SK-N-SH treated with all-trans-retinoic acid at 6 μM for 48 hours (cell line): Measurements from ENCODE around the gene CASZ1.

Source experiments
- ATAC-seq: fragments of 200-7000 bp; cut with Tn5 transposase; 3 replicates; pipeline ENCODE4 v1.9.1; 2020; ENCODE audit warnings: mild to moderate bottlenecking, moderate library complexity
- BACH2 ChIP-seq: fragments of 250-450 bp; sonication (Bioruptor Pico); IDR thresholded peaks from 2 replicates; pipeline ENCODE4 v1.9.0; 2021; ENCODE audit warnings: mild to moderate bottlenecking, borderline replicate concordance
- CSDC2 ChIP-seq: fragments of 250-450 bp; sonication (Bioruptor Pico); IDR thresholded peaks from 2 replicates; pipeline ENCODE4 v1.5.0; 2020; ENCODE audit warnings: mild to moderate bottlenecking, moderate library complexity
- ESRRG ChIP-seq: fragments of 250-450 bp; sonication (Bioruptor Pico); IDR thresholded peaks from 2 replicates; pipeline ENCODE4 v1.6.1; 2021; ENCODE audit warnings: mild to moderate bottlenecking
- GLIS3 ChIP-seq: fragments of 250-450 bp; sonication (Bioruptor Pico); IDR thresholded peaks from 2 replicates; pipeline ENCODE4 v1.5.0; 2020; ENCODE audit warnings: mild to moderate bottlenecking, moderate library complexity
- ISL1 ChIP-seq: fragments of 250-450 bp; sonication (Bioruptor Pico); IDR thresholded peaks from 2 replicates; pipeline ENCODE4 v2.1.2; 2022; ENCODE audit warnings: mild to moderate bottlenecking, moderate library complexity
- OSR1 ChIP-seq: fragments of 250-450 bp; sonication (Bioruptor Pico); IDR thresholded peaks from 2 replicates; pipeline ENCODE4 v1.8.0; 2022; ENCODE audit warnings: moderate library complexity, mild to moderate bottlenecking, inconsistent platforms
- PPARA ChIP-seq: fragments of 250-450 bp; sonication (Bioruptor Pico); IDR thresholded peaks from 2 replicates; pipeline ENCODE4 v1.5.0; 2020; ENCODE audit warnings: mild to moderate bottlenecking, borderline replicate concordance
- SNAI2 ChIP-seq: fragments of 250-450 bp; sonication (Bioruptor Pico); IDR thresholded peaks from 2 replicates; pipeline ENCODE4 v1.5.0; 2020; ENCODE audit warnings: mild to moderate bottlenecking, moderate library complexity
- TCF4 ChIP-seq: fragments of 250-450 bp; sonication (Bioruptor Pico); IDR thresholded peaks from 2 replicates; pipeline ENCODE4 v1.8.0; 2021; ENCODE audit warnings: mild to moderate bottlenecking, moderate library complexity, borderline replicate concordance
- TOX ChIP-seq: fragments of 250-450 bp; sonication (Bioruptor Pico); IDR thresholded peaks from 2 replicates; pipeline ENCODE4 v1.8.0; 2021; ENCODE audit warnings: mild to moderate bottlenecking, moderate library complexity, borderline replicate concordance
- ZFP30 ChIP-seq: fragments of 450-650 bp; formaldehyde crosslinking; IDR thresholded peaks from 2 replicates; pipeline ENCODE4 v1.5.0; 2022; ENCODE audit warnings: mild to moderate bottlenecking, moderate library complexity
- ZNF70 ChIP-seq: fragments of 450-650 bp; formaldehyde crosslinking; IDR thresholded peaks from 2 replicates; pipeline ENCODE4 v1.5.0; 2020; ENCODE audit warnings: mild to moderate bottlenecking, moderate library complexity
- ZNF8 ChIP-seq: fragments of 450-650 bp; formaldehyde crosslinking; IDR thresholded peaks from 2 replicates; pipeline ENCODE4 v1.5.0; 2020; ENCODE audit warnings: mild to moderate bottlenecking, moderate library complexity
- TF ChIP-seq, protein P1 (sequence below): fragments of 250-450 bp; sonication (Bioruptor Pico); IDR thresholded peaks from 2 replicates; pipeline ENCODE4 v1.5.0; 2020; ENCODE audit warnings: mild to moderate bottlenecking, moderate library complexity
- TF ChIP-seq, protein P2 (sequence below): fragments of 250-450 bp; sonication (Bioruptor Pico); IDR thresholded peaks from 2 replicates; pipeline ENCODE4 v1.8.0; 2020; ENCODE audit warnings: mild to moderate bottlenecking, moderate library complexity, borderline replicate concordance
- TF ChIP-seq, protein P3 (sequence below): fragments of 250-450 bp; sonication (Bioruptor Pico); IDR thresholded peaks from 2 replicates; pipeline ENCODE4 v1.5.1; 2020; ENCODE audit warnings: low read depth, mild to moderate bottlenecking, moderate library complexity
- TF ChIP-seq, protein P4 (sequence below): fragments of 250-450 bp; sonication (Bioruptor Pico); IDR thresholded peaks from 2 replicates; pipeline ENCODE4 v1.8.0; 2021; ENCODE audit warnings: low read depth, mild to moderate bottlenecking, moderate library complexity, borderline replicate concordance

The CASZ1 gene

DNA sequence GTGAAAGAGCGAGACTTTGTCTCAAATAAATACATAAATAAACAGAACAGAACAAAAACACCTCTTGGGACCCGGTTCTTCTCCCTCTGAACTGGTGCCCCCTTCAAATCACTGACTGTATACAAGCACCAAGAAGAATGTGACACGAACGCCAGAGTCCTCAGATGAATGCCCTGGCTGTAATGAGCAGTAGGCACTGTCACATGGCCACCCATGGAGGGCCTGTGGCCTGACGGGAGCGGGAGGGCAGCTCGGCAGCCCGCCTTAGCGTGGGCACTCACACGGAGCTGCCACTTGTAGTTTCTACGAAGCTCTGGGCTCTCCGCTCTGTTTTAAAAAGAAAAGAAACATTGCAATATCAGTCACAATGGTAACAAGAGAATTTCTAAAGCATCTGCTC is 175.7 kb downstream of the CASZ1 start (continued):
- TF ChIP-seq, protein P1, sequence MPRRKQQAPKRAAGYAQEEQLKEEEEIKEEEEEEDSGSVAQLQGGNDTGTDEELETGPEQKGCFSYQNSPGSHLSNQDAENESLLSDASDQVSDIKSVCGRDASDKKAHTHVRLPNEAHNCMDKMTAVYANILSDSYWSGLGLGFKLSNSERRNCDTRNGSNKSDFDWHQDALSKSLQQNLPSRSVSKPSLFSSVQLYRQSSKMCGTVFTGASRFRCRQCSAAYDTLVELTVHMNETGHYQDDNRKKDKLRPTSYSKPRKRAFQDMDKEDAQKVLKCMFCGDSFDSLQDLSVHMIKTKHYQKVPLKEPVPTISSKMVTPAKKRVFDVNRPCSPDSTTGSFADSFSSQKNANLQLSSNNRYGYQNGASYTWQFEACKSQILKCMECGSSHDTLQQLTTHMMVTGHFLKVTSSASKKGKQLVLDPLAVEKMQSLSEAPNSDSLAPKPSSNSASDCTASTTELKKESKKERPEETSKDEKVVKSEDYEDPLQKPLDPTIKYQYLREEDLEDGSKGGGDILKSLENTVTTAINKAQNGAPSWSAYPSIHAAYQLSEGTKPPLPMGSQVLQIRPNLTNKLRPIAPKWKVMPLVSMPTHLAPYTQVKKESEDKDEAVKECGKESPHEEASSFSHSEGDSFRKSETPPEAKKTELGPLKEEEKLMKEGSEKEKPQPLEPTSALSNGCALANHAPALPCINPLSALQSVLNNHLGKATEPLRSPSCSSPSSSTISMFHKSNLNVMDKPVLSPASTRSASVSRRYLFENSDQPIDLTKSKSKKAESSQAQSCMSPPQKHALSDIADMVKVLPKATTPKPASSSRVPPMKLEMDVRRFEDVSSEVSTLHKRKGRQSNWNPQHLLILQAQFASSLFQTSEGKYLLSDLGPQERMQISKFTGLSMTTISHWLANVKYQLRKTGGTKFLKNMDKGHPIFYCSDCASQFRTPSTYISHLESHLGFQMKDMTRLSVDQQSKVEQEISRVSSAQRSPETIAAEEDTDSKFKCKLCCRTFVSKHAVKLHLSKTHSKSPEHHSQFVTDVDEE = no peak

DNA sequence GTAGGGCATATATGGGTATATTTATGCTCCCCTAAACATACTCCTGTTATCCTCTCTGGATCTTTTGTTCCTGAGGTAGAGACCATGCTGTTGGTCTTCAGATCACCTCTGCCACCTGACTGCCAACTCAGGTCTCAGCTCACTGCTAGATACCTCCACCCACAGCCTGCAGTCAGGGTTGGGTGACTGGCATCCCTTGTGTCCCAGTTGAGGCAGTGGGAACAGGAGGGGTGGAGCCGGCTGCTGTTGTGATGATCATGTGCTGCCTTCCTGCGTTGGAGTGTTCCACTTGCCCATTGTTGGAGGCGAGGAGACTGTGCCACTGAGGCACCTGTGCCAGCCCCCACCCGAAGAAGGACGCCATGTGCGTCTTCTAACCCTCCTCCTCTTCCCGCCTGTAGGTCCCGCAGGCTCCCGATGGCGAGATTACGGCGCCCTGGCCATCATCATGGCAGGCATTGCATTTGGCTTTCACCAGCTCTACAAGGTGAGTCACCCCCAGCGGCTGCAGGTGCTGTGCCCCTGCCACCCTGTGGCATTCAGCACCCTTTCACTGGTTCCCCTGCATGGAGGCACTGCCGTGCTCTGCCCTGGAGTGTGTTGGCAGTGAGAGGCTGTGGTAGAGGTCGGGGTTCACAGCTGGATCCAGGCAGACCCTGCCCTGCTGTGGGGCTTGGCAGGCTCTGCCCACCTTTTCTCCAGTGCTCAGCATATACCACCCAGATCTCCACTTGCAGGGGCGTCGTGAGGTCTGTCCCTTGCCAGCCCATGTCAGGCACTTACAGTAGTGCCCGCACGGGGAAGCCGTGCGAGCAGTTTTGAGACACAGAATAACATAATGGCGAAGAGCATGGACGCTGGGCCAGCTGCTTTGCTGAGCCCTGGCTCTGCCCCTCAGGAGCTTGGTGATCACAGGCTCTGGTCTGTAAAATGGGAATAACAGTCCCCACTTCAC is 178.2 kb downstream of the CASZ1 start:
- TF ChIP-seq BACH2 (CRISPR knock-in tag) (no peak), ZNF70 (CRISPR knock-in tag) (no peak), ESRRG (no peak)
- TF ChIP-seq, protein P2, sequence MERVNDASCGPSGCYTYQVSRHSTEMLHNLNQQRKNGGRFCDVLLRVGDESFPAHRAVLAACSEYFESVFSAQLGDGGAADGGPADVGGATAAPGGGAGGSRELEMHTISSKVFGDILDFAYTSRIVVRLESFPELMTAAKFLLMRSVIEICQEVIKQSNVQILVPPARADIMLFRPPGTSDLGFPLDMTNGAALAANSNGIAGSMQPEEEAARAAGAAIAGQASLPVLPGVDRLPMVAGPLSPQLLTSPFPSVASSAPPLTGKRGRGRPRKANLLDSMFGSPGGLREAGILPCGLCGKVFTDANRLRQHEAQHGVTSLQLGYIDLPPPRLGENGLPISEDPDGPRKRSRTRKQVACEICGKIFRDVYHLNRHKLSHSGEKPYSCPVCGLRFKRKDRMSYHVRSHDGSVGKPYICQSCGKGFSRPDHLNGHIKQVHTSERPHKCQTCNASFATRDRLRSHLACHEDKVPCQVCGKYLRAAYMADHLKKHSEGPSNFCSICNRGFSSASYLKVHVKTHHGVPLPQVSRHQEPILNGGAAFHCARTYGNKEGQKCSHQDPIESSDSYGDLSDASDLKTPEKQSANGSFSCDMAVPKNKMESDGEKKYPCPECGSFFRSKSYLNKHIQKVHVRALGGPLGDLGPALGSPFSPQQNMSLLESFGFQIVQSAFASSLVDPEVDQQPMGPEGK (CRISPR knock-in tag) = no peak
- no peak for ATAC-seq

DNA sequence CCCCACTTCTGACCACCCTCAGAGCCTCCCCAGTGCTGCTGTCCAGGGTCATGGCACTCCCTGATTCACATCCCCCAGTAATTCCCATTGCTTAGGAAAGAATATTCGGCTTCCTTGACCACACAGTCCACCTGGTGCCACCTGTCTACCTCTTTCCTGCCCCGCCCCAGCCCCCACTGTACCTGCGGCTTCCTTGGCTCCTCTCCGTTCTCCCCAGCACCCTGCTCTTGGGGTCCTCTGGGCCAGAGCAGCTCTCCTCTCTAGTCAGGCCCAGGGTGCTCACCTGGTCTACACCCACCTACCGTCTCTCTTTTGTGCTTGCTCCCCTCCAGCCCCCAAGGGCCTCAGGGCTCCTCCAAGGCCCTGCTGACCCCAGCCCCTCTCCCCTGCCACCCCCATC is 179.1 kb downstream of the CASZ1 start:
- ATAC-seq = no peak
- no peak for TF ChIP-seq ISL1 (CRISPR knock-in tag)
- TF ChIP-seq OSR1 (CRISPR knock-in tag) = no peak
- no peak for TF ChIP-seq TCF4
- TF ChIP-seq ZFP30 = no peak
- TF ChIP-seq ESRRG = no peak
- TF ChIP-seq, protein P1 = no peak
- TF ChIP-seq, protein P3, sequence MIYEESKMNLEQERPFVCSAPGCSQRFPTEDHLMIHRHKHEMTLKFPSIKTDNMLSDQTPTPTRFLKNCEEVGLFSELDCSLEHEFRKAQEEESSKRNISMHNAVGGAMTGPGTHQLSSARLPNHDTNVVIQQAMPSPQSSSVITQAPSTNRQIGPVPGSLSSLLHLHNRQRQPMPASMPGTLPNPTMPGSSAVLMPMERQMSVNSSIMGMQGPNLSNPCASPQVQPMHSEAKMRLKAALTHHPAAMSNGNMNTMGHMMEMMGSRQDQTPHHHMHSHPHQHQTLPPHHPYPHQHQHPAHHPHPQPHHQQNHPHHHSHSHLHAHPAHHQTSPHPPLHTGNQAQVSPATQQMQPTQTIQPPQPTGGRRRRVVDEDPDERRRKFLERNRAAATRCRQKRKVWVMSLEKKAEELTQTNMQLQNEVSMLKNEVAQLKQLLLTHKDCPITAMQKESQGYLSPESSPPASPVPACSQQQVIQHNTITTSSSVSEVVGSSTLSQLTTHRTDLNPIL (CRISPR knock-in tag) = no peak
- no peak for TF ChIP-seq BACH2 (CRISPR knock-in tag)
- TF ChIP-seq, protein P4, sequence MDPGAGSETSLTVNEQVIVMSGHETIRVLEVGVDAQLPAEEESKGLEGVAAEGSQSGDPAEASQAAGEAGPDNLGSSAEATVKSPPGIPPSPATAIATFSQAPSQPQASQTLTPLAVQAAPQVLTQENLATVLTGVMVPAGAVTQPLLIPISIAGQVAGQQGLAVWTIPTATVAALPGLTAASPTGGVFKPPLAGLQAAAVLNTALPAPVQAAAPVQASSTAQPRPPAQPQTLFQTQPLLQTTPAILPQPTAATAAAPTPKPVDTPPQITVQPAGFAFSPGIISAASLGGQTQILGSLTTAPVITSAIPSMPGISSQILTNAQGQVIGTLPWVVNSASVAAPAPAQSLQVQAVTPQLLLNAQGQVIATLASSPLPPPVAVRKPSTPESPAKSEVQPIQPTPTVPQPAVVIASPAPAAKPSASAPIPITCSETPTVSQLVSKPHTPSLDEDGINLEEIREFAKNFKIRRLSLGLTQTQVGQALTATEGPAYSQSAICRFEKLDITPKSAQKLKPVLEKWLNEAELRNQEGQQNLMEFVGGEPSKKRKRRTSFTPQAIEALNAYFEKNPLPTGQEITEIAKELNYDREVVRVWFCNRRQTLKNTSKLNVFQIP (CRISPR knock-in tag) = no peak
- TF ChIP-seq PPARA (CRISPR knock-in tag) = no peak
- TF ChIP-seq TOX = no peak
- no peak for TF ChIP-seq ZNF8
- TF ChIP-seq SNAI2 (CRISPR knock-in tag) = no peak
- no peak for TF ChIP-seq CSDC2 (CRISPR knock-in tag)
- TF ChIP-seq, protein P2 (CRISPR knock-in tag) = no peak
- TF ChIP-seq GLIS3 (CRISPR knock-in tag) = no peak
